ENCODE data around the gene CIB4.

CIB4 gene

GRCh38 chr2:26614216-26615138 is 26.7 kb downstream of the CIB4 start:
- DNase-seq (ENCODE audit: low read depth), result no peak
- TF ChIP-seq CTCF (conservative IDR thresholded peaks at IDR 0.05; ENCODE audit: control insufficient read depth, insufficient read depth, low read depth, low read length), result no peak
- no peak overlapping the region for H3K4me3 ChIP-seq (ENCODE audit: control insufficient read depth, low read depth, low read length)

- no peak for TF ChIP-seq CTCF (conservative IDR thresholded peaks at IDR 0.05; ENCODE audit: control insufficient read depth, insufficient read depth, low read depth, low read length)
- H3K4me3 ChIP-seq (ENCODE audit: control insufficient read depth, low read depth, low read length), result no peak overlapping the region
- no peak for DNase-seq (ENCODE audit: low read depth)
These were observed 27.6 kb downstream of the CIB4 start for GRCh38 chr2:26613241-26614215.

- H3K4me3 ChIP-seq (ENCODE audit: control insufficient read depth, low read depth, low read length), result no peak overlapping the region
- DNase-seq (ENCODE audit: low read depth), result no peak
- TF ChIP-seq CTCF (conservative IDR thresholded peaks at IDR 0.05; ENCODE audit: control insufficient read depth, insufficient read depth, low read depth, low read length), result no peak
These were observed 28.5 kb downstream of the CIB4 start for GRCh38 chr2:26612522-26613240.

- no peak for TF ChIP-seq CTCF (conservative IDR thresholded peaks at IDR 0.05; ENCODE audit: control insufficient read depth, insufficient read depth, low read depth, low read length)
- no peak overlapping the region for H3K4me3 ChIP-seq (ENCODE audit: control insufficient read depth, low read depth, low read length)
- DNase-seq (ENCODE audit: low read depth), result no peak
These were observed 29.1 kb downstream of the CIB4 start for GRCh38 chr2:26612034-26612433.

- H3K4me3 ChIP-seq (ENCODE audit: control insufficient read depth, low read depth, low read length), result no peak overlapping the region
- TF ChIP-seq CTCF (conservative IDR thresholded peaks at IDR 0.05; ENCODE audit: control insufficient read depth, insufficient read depth, low read depth, low read length), result no peak
- no peak for DNase-seq (ENCODE audit: low read depth)
These were observed 30.4 kb downstream of the CIB4 start for GRCh38 chr2:26610504-26611335.
